GM12891 (cell line): Measurements from ENCODE around the gene SLC30A7.

ENCODE experiments used
- PAX5 ChIP-seq: IDR thresholded peaks from 2 replicates; pipeline ENCODE4 v1.6.1; 2011; ENCODE audit warnings: low read length, moderate library complexity, mild to moderate bottlenecking; ENCODE audit not compliant: insufficient read depth, severe bottlenecking
- POLR2A ChIP-seq: IDR thresholded peaks from 2 replicates; pipeline ENCODE4 v1.6.1; 2011; ENCODE audit warnings: low read depth, low read length, control low read depth
- POLR2AphosphoS5 ChIP-seq: IDR thresholded peaks from 2 replicates; pipeline ENCODE4 v1.6.1; 2011; ENCODE audit warnings: low read depth, low read length, control low read depth
- SPI1 ChIP-seq: IDR thresholded peaks from 2 replicates; pipeline ENCODE4 v1.6.1; 2011; ENCODE audit warnings: low read depth, low read length, control low read depth
- TAF1 ChIP-seq: IDR thresholded peaks from 2 replicates; pipeline ENCODE4 v1.6.1; 2011; ENCODE audit warnings: low read depth, low read length, control low read depth

GRCh38 chr1:101030881-101031280 lies 135.0 kb downstream of the SLC30A7 start:
- no peak for TF ChIP-seq POLR2A
- TF ChIP-seq POLR2AphosphoS5: no peak
- TF ChIP-seq PAX5: no peak
- no peak for TF ChIP-seq TAF1
- TF ChIP-seq SPI1: no peak
